Gastrocnemius medialis (tissue), 4 donors: ENCODE results near the gene DNAJB6. TPM values are rescaled to one million over a fixed set of nuclear protein-coding genes. Genes with fewer than 3 reads are reported as not detected.

Source experiments
- ATAC-seq, 2 donors: fragments of 150-250 bp; one replicate each; pipeline ENCODE4 v1.9.1; 2016
- DNase-seq, 2 donors: peaks; one replicate each; pipeline ENCODE4 v3.0.0-alpha.2; 2019
- H3K27ac ChIP-seq, 4 donors: fragments of 200-600 bp; sonication (generic); 1 replicate in 1 of 4; 2 replicates in 3 of 4; pipeline ENCODE4 v1.5.1; 2016 to 2018; ENCODE audit warnings: mild to moderate bottlenecking in 2 of 4, moderate library complexity in 1 of 4
- H3K27me3 ChIP-seq, 3 donors: fragments of 200-600 bp; sonication (generic) in 2 of 3; 1 replicate in 1 of 3; 2 replicates in 2 of 3; pipeline versions ENCODE4 v1.5.1 to v1.6.0; 2016 to 2019; ENCODE audit warnings: mild to moderate bottlenecking in 1 of 3, moderate library complexity in 1 of 3
- H3K36me3 ChIP-seq, 2 donors: fragments of 200-600 bp; sonication (generic) in 1 of 2; one replicate each; pipeline ENCODE4 v1.5.1; 2017 to 2018
- H3K4me1 ChIP-seq, 2 donors: fragments of 200-600 bp; sonication (generic) in 1 of 2; one replicate each; pipeline ENCODE4 v1.5.1; 2016 to 2017; ENCODE audit warnings: mild to moderate bottlenecking in 2 of 2
- H3K4me3 ChIP-seq, 4 donors: fragments of 200-600 bp; sonication (generic) in 3 of 4; 1 replicate in 1 of 4; 2 replicates in 3 of 4; pipeline ENCODE4 v1.5.1; 2016 to 2019; ENCODE audit warnings: mild to moderate bottlenecking in 2 of 4
- H3K9me3 ChIP-seq, 3 donors: fragments of 200-600 bp; sonication (generic) in 2 of 3; 1 replicate in 1 of 3; 2 replicates in 2 of 3; pipeline ENCODE4 v1.5.1; 2016 to 2019
- POLR2A ChIP-seq, 2 donors: fragments of 450-650 bp; IDR thresholded peaks; one replicate each; pipeline ENCODE4 v1.6.1; 2017; ENCODE audit warnings: antibody characterized with exemption in 2 of 2, mild to moderate bottlenecking in 2 of 2, moderate library complexity in 2 of 2
- in situ Hi-C, 4 donors: fragments of 200-750 bp; cut with MboI; loops; one replicate each; pipeline versions ENCODE4 v1.15.0 to v1.8.0; 2017; ENCODE audit warnings: low sequenced_read_pairs in 4 of 4
- intact Hi-C: fragments of 100-400 bp; cut with DNase I; formaldehyde crosslinking; loops from one replicate; pipeline ENCODE4 v1.15.1; 2023; ENCODE audit warnings: low total_unique reads
- total RNA-seq, 4 donors: library from RNA; depleted of rRNA; stranded (reverse); fragments of >200 nt; gene quantifications; one replicate each; pipeline versions ENCODE4 v1.1.0 to v1.2.3, GENCODE V29; 2016
- TF ChIP-seq, protein P1 (sequence below), 5 experiments: fragments of 450-650 bp in 3 of 5; fragments of 200-600 bp in 2 of 5; sonication (generic) in 2 of 5; IDR thresholded peaks in 4 of 5; conservative IDR thresholded peaks in 1 of 5; 1 replicate in 4 of 5; 2 replicates in 1 of 5; pipeline ENCODE4 v1.5.1; 2016 to 2019; ENCODE audit warnings: antibody characterized with exemption in 5 of 5, mild to moderate bottlenecking in 3 of 5, moderate library complexity in 3 of 5

DNAJB6 gene
- total RNA-seq, 4 donors from 2014 or later: 130 to 269 (median 188) TPM

- H3K9me3 ChIP-seq: no peaks in the 10 kb centered on the region
- H3K27ac ChIP-seq: peak overlapping the region; percentile 18 to 76 (median 62)
- TF ChIP-seq, protein P1, sequence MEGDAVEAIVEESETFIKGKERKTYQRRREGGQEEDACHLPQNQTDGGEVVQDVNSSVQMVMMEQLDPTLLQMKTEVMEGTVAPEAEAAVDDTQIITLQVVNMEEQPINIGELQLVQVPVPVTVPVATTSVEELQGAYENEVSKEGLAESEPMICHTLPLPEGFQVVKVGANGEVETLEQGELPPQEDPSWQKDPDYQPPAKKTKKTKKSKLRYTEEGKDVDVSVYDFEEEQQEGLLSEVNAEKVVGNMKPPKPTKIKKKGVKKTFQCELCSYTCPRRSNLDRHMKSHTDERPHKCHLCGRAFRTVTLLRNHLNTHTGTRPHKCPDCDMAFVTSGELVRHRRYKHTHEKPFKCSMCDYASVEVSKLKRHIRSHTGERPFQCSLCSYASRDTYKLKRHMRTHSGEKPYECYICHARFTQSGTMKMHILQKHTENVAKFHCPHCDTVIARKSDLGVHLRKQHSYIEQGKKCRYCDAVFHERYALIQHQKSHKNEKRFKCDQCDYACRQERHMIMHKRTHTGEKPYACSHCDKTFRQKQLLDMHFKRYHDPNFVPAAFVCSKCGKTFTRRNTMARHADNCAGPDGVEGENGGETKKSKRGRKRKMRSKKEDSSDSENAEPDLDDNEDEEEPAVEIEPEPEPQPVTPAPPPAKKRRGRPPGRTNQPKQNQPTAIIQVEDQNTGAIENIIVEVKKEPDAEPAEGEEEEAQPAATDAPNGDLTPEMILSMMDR (IDR thresholded peaks at IDR 0.05 in 4 of 5, conservative IDR thresholded peaks at IDR 0.05 in 1 of 5): no peak
- TF ChIP-seq POLR2A (IDR thresholded peaks at IDR 0.05): no peak
- no peak overlapping the region for H3K4me3 ChIP-seq
- intact Hi-C loops: no loop called here
- in situ Hi-C loops: loop anchor here in 2 of 4 donors (10.0 kb wide), 2 partner anchors 45 to 55 kb away; partner anchors contain the start of gene DNAJB6 (in 1 of the 2)
- ATAC-seq (peak in 1 of 2 donors; percentile 25), DNase-seq (no peak)
- H3K4me1 ChIP-seq: peaks cover 33 to 55% of the 10 kb centered on the region in 2 donors
- peaks cover 0 to 24% of the 10 kb centered on the region in 2 donors for H3K36me3 ChIP-seq
- H3K27me3 ChIP-seq: no peaks in the 10 kb centered on the region
Observed at GRCh38 chr7:157389951-157390730, 53.3 kb downstream of the DNAJB6 start.

- Histone ChIP-seq H3K4me1 (peaks cover 36 to 61% of the 10 kb centered on the region in 2 donors), H3K27me3 (no peaks in the 10 kb centered on the region), H3K27ac (peak overlapping the region; percentile 18 to 76 (median 62)), H3K9me3 (no peaks in the 10 kb centered on the region), H3K4me3 (no peak overlapping the region), H3K36me3 (peaks cover 0 to 21% of the 10 kb centered on the region in 2 donors)
- no peak for ATAC-seq
- no peak for TF ChIP-seq POLR2A (IDR thresholded peaks at IDR 0.05)
- TF ChIP-seq, protein P1 (IDR thresholded peaks at IDR 0.05 in 4 of 5, conservative IDR thresholded peaks at IDR 0.05 in 1 of 5): no peak
- in situ Hi-C loops: loop anchor here in 1 of 4 donors (10.0 kb wide), 1 partner anchor 46 kb away; no protein-coding TSS in a partner anchor
- no peak for DNase-seq
- intact Hi-C loops: no loop called here
Observed at GRCh38 chr7:157391036-157391710, 54.4 kb downstream of the DNAJB6 start.

DNA sequence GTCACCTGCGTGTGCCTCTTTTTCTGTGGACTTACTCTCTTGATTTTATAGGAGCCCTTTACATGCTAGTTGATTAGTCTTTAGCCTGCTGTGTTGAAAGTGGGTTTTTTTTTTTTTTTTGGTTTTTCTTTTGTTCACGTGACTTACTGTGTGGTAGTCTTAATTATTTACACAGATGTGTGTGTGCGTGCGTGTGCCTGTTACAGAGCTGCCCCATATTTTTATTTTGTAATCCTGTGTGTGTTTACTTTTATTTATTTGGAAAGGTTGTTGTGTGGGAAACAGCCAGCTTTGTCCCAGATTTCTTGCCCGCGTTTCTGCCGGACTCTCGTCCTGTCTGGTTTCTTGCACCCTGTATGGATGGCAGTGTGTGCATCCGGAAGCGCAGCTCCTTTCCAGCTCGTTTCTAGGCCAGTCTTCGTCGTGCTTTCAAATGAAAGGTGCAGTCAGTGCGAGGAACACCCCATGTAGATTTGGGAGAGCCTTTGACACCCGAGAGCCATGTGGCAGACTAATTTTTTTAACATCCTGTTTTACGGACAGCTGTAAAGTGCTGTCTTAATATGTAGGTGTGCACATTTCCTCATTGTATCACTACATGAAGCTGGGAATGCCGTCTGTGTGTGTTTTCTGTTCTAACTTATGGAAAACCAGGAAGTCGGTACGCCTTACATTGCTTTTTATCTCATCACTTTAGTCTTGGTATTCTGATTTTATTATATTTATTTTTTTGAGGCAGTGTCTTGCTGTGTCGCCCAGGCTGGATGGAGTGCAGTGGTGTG is 55.6 kb downstream of the DNAJB6 start:
- Histone ChIP-seq H3K36me3 (peaks cover 0 to 18% of the 10 kb centered on the region in 2 donors), H3K27ac (peak overlapping the region; percentile 35 to 65 (median 44)), H3K27me3 (no peaks in the 10 kb centered on the region), H3K4me3 (no peak overlapping the region), H3K4me1 (peaks cover 31 to 68% of the 10 kb centered on the region in 2 donors), H3K9me3 (no peaks in the 10 kb centered on the region)
- DNase-seq: no peak
- in situ Hi-C loops: loop anchor here in 1 of 4 donors (10.0 kb wide), 1 partner anchor 48 kb away; no protein-coding TSS in a partner anchor
- no peak for TF ChIP-seq POLR2A (IDR thresholded peaks at IDR 0.05)
- TF ChIP-seq, protein P1 (IDR thresholded peaks at IDR 0.05 in 4 of 5, conservative IDR thresholded peaks at IDR 0.05 in 1 of 5): no peak
- intact Hi-C loops: no loop called here
- no peak for ATAC-seq
